Fibroblast of skin of back (primary cell): ENCODE results near the gene GRK5.
A peak's percentile ranks its signal among the peaks of the same experiment; 100 is the strongest.
"Not testable (repeated sequence)": the region's sequence is repeated elsewhere in the genome, so short reads cannot be mapped to it uniquely, and the experiment has no call there.

ENCODE experiments used
- DNase-seq: peaks from one replicate; pipeline ENCODE4 v3.0.0-alpha.2; 2013

Gene GRK5

GRCh38 chr10:119251315-119251708, 43.9 kb downstream of the GRK5 start:
- peak; percentile 82 for DNase-seq

- peak; percentile 39 for DNase-seq
Measured at GRCh38 chr10:119252051-119252465, 44.7 kb downstream of the GRK5 start.

- DNase-seq = no peak
Measured at GRCh38 chr10:119252470-119253151, 45.2 kb downstream of the GRK5 start.

GRCh38 chr10:119253433-119254174, 46.2 kb downstream of the GRK5 start:
- peak; percentile 96 for DNase-seq

- peak; percentile 30 for DNase-seq
Measured at GRCh38 chr10:119254335-119254734, 47.0 kb downstream of the GRK5 start.

- no peak for DNase-seq
Measured at GRCh38 chr10:119256030-119256429, 48.7 kb downstream of the GRK5 start.

GRCh38 chr10:119256897-119257296, 49.5 kb downstream of the GRK5 start:
- no peak for DNase-seq

GRCh38 chr10:119257899-119258419, 50.6 kb downstream of the GRK5 start:
- DNase-seq = no peak

GRCh38 chr10:119259345-119259744, 52.0 kb downstream of the GRK5 start:
- no peak for DNase-seq

GRCh38 chr10:119261016-119261415, 53.6 kb downstream of the GRK5 start:
- not testable (repeated sequence) for DNase-seq

GRCh38 chr10:119263951-119264617, 56.7 kb downstream of the GRK5 start:
- no peak for DNase-seq

- no peak for DNase-seq
Measured at GRCh38 chr10:119265691-119266090, 58.3 kb downstream of the GRK5 start.

- DNase-seq = no peak
Measured at GRCh38 chr10:119267384-119267783, 60.0 kb downstream of the GRK5 start.

GRCh38 chr10:119268428-119268827, 61.1 kb downstream of the GRK5 start:
- no peak for DNase-seq

- DNase-seq = no peak
Measured at GRCh38 chr10:119268871-119269506, 61.6 kb downstream of the GRK5 start.

- no peak for DNase-seq
Measured at GRCh38 chr10:119269737-119270136, 62.4 kb downstream of the GRK5 start.

GRCh38 chr10:119270762-119271366, 63.5 kb downstream of the GRK5 start:
- DNase-seq = no peak

GRCh38 chr10:119272338-119272734, 65.0 kb downstream of the GRK5 start:
- DNase-seq = not testable (repeated sequence)

GRCh38 chr10:119272736-119273135, 65.4 kb downstream of the GRK5 start:
- no peak for DNase-seq

- DNase-seq = no peak
Measured at GRCh38 chr10:119273413-119273812, 66.0 kb downstream of the GRK5 start.

GRCh38 chr10:119274519-119275045, 67.2 kb downstream of the GRK5 start:
- DNase-seq = no peak

GRCh38 chr10:119275085-119275484, 67.7 kb downstream of the GRK5 start:
- no peak for DNase-seq
